ENCODE data around the gene LRP1.

The LRP1 gene

GRCh38 chr12:57161491-57161890 is 33.2 kb downstream of the LRP1 start:
- peaks cover 0 to 19% of the 10 kb centered on the region in 2 donors for H3K4me1 ChIP-seq (ENCODE audit: control insufficient read depth in 1 of 2, insufficient read depth in 2 of 2, low read length in 2 of 2)

GRCh38 chr12:57162553-57163125 is 34.4 kb downstream of the LRP1 start:
- H3K36me3 ChIP-seq (ENCODE audit: control insufficient read depth in 1 of 2, insufficient read depth in 2 of 2, low read length in 2 of 2): peaks cover 70 to 75% of the 10 kb centered on the region in 2 donors
- H3K9me3 ChIP-seq (ENCODE audit: control insufficient read depth in 1 of 2, low read length in 2 of 2): no peaks in the 10 kb centered on the region
- peaks cover 0 to 19% of the 10 kb centered on the region in 2 donors for H3K4me1 ChIP-seq (ENCODE audit: control insufficient read depth in 1 of 2, insufficient read depth in 2 of 2, low read length in 2 of 2)
- no peaks in the 10 kb centered on the region for H3K27me3 ChIP-seq (ENCODE audit: low read depth, low read length)
- H3K4me3 ChIP-seq (ENCODE audit: low read depth in 1 of 2, low read length in 2 of 2): no peak overlapping the region
- no peak overlapping the region for H3K27ac ChIP-seq (ENCODE audit: low read length)

More at GRCh38 chr12:57161491-57161890, 33.2 kb downstream of the LRP1 start:
- no peaks in the 10 kb centered on the region for H3K27me3 ChIP-seq (ENCODE audit: low read depth, low read length)
- no peak overlapping the region for H3K4me3 ChIP-seq (ENCODE audit: low read depth in 1 of 2, low read length in 2 of 2)
- no peaks in the 10 kb centered on the region for H3K9me3 ChIP-seq (ENCODE audit: control insufficient read depth in 1 of 2, low read length in 2 of 2)
- H3K27ac ChIP-seq (ENCODE audit: low read length): no peak overlapping the region
- H3K36me3 ChIP-seq (ENCODE audit: control insufficient read depth in 1 of 2, insufficient read depth in 2 of 2, low read length in 2 of 2): peaks cover 64 to 74% of the 10 kb centered on the region in 2 donors

GRCh38 chr12:57164454-57164853 is 36.2 kb downstream of the LRP1 start:
- Histone ChIP-seq H3K27ac (ENCODE audit: low read length) (no peak overlapping the region), H3K36me3 (ENCODE audit: control insufficient read depth in 1 of 2, insufficient read depth in 2 of 2, low read length in 2 of 2) (peaks cover 72 to 81% of the 10 kb centered on the region in 2 donors)

DNA sequence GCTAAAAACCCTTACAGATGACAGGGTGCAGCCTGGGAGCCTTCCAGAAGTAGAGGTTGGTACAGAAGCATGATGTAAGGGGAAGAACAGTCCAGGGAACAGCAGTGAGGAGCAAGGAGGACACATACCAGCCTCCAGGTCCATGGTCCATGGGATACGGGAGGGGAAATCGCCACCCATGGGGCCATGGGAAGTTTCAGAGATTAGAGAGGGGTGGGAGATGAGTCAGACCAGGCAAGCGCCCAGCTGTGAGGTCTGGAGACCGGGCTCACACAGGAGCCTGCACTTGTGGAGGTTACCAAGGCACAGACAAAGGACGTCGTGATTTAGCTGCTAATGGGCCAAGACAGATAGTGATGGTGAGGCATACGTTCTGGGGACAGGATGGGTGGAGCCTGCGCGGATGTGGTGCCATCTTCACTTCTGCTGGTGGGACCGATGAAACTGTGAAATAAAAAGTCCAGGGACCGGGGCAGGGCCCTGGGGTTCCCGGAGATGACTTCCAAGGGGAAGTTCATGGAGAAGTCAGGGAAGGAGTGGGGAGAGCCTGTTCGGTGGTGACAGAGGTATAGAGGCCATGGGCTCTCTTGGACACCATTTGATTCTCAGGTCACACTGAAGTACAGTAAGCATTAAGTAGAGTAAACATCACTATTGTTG is 36.8 kb downstream of the LRP1 start:
- Histone ChIP-seq H3K4me1 (ENCODE audit: control insufficient read depth in 1 of 2, insufficient read depth in 2 of 2, low read length in 2 of 2) (peaks cover 0 to 9% of the 10 kb centered on the region in 2 donors), H3K27ac (ENCODE audit: low read length) (no peak overlapping the region), H3K9me3 (ENCODE audit: control insufficient read depth in 1 of 2, low read length in 2 of 2) (no peaks in the 10 kb centered on the region), H3K27me3 (ENCODE audit: low read depth, low read length) (no peaks in the 10 kb centered on the region), H3K36me3 (ENCODE audit: control insufficient read depth in 1 of 2, insufficient read depth in 2 of 2, low read length in 2 of 2) (peaks cover 72 to 87% of the 10 kb centered on the region in 2 donors), H3K4me3 (ENCODE audit: low read depth in 1 of 2, low read length in 2 of 2) (no peak overlapping the region)

More at GRCh38 chr12:57164454-57164853, 36.2 kb downstream of the LRP1 start:
- Histone ChIP-seq H3K9me3 (ENCODE audit: control insufficient read depth in 1 of 2, low read length in 2 of 2) (no peaks in the 10 kb centered on the region), H3K27me3 (ENCODE audit: low read depth, low read length) (no peaks in the 10 kb centered on the region), H3K4me3 (ENCODE audit: low read depth in 1 of 2, low read length in 2 of 2) (no peak overlapping the region), H3K4me1 (ENCODE audit: control insufficient read depth in 1 of 2, insufficient read depth in 2 of 2, low read length in 2 of 2) (peaks cover 0 to 9% of the 10 kb centered on the region in 2 donors)

GRCh38 chr12:57165741-57166140 is 37.5 kb downstream of the LRP1 start:
- Histone ChIP-seq H3K4me3 (ENCODE audit: low read depth in 1 of 2, low read length in 2 of 2) (no peak overlapping the region), H3K27me3 (ENCODE audit: low read depth, low read length) (no peaks in the 10 kb centered on the region), H3K9me3 (ENCODE audit: control insufficient read depth in 1 of 2, low read length in 2 of 2) (no peaks in the 10 kb centered on the region), H3K4me1 (ENCODE audit: control insufficient read depth in 1 of 2, insufficient read depth in 2 of 2, low read length in 2 of 2) (peaks cover 0 to 6% of the 10 kb centered on the region in 2 donors), H3K27ac (ENCODE audit: low read length) (no peak overlapping the region), H3K36me3 (ENCODE audit: control insufficient read depth in 1 of 2, insufficient read depth in 2 of 2, low read length in 2 of 2) (peaks cover 67 to 86% of the 10 kb centered on the region in 2 donors)

GRCh38 chr12:57166971-57167371 is 38.7 kb downstream of the LRP1 start:
- Histone ChIP-seq H3K27me3 (ENCODE audit: low read depth, low read length) (no peaks in the 10 kb centered on the region), H3K4me3 (ENCODE audit: low read depth in 1 of 2, low read length in 2 of 2) (no peak overlapping the region), H3K27ac (ENCODE audit: low read length) (no peak overlapping the region), H3K4me1 (ENCODE audit: control insufficient read depth in 1 of 2, insufficient read depth in 2 of 2, low read length in 2 of 2) (peaks cover 0 to 12% of the 10 kb centered on the region in 2 donors), H3K36me3 (ENCODE audit: control insufficient read depth in 1 of 2, insufficient read depth in 2 of 2, low read length in 2 of 2) (peaks cover 55 to 79% of the 10 kb centered on the region in 2 donors), H3K9me3 (ENCODE audit: control insufficient read depth in 1 of 2, low read length in 2 of 2) (no peaks in the 10 kb centered on the region)

DNA sequence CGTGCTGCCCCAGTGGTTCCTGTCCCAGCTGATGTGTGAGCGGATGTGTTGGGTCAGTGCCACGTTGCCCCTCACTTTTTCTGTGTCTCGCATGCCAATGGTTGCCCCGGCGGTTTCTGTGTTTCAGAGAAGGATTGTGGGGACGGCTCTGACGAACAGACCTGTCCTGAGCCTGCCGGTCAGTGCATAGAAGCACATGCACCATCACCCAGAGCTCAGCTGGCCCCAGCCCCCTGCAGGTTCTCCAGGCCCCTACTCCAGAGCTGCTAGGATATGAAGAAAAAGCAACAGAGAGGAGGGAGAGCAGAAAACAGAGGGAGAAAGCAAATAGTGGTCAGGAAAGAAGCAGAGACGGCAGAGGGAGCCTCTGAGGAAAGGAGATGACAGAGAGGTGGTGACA is 39.8 kb downstream of the LRP1 start:
- Histone ChIP-seq H3K4me3 (ENCODE audit: low read depth in 1 of 2, low read length in 2 of 2) (no peak overlapping the region), H3K27me3 (ENCODE audit: low read depth, low read length) (no peaks in the 10 kb centered on the region), H3K9me3 (ENCODE audit: control insufficient read depth in 1 of 2, low read length in 2 of 2) (no peaks in the 10 kb centered on the region), H3K4me1 (ENCODE audit: control insufficient read depth in 1 of 2, insufficient read depth in 2 of 2, low read length in 2 of 2) (peaks cover 0 to 7% of the 10 kb centered on the region in 2 donors), H3K36me3 (ENCODE audit: control insufficient read depth in 1 of 2, insufficient read depth in 2 of 2, low read length in 2 of 2) (peaks cover 48 to 71% of the 10 kb centered on the region in 2 donors), H3K27ac (ENCODE audit: low read length) (no peak overlapping the region)

GRCh38 chr12:57169046-57169795 is 40.9 kb downstream of the LRP1 start:
- Histone ChIP-seq H3K9me3 (ENCODE audit: control insufficient read depth in 1 of 2, low read length in 2 of 2) (no peaks in the 10 kb centered on the region), H3K36me3 (ENCODE audit: control insufficient read depth in 1 of 2, insufficient read depth in 2 of 2, low read length in 2 of 2) (peaks cover 53 to 80% of the 10 kb centered on the region in 2 donors), H3K27me3 (ENCODE audit: low read depth, low read length) (no peaks in the 10 kb centered on the region), H3K4me1 (ENCODE audit: control insufficient read depth in 1 of 2, insufficient read depth in 2 of 2, low read length in 2 of 2) (peaks cover 0 to 7% of the 10 kb centered on the region in 2 donors), H3K4me3 (ENCODE audit: low read depth in 1 of 2, low read length in 2 of 2) (no peak overlapping the region), H3K27ac (ENCODE audit: low read length) (no peak overlapping the region)

GRCh38 chr12:57169969-57170368 is 41.7 kb downstream of the LRP1 start:
- Histone ChIP-seq H3K4me3 (ENCODE audit: low read depth in 1 of 2, low read length in 2 of 2) (no peak overlapping the region), H3K27ac (ENCODE audit: low read length) (no peak overlapping the region), H3K9me3 (ENCODE audit: control insufficient read depth in 1 of 2, low read length in 2 of 2) (no peaks in the 10 kb centered on the region), H3K4me1 (ENCODE audit: control insufficient read depth in 1 of 2, insufficient read depth in 2 of 2, low read length in 2 of 2) (peaks cover 0 to 7% of the 10 kb centered on the region in 2 donors), H3K36me3 (ENCODE audit: control insufficient read depth in 1 of 2, insufficient read depth in 2 of 2, low read length in 2 of 2) (peaks cover 46 to 80% of the 10 kb centered on the region in 2 donors), H3K27me3 (ENCODE audit: low read depth, low read length) (no peaks in the 10 kb centered on the region)

GRCh38 chr12:57170408-57170807 is 42.1 kb downstream of the LRP1 start:
- Histone ChIP-seq H3K4me3 (ENCODE audit: low read depth in 1 of 2, low read length in 2 of 2) (no peak overlapping the region), H3K9me3 (ENCODE audit: control insufficient read depth in 1 of 2, low read length in 2 of 2) (no peaks in the 10 kb centered on the region), H3K27ac (ENCODE audit: low read length) (no peak overlapping the region), H3K4me1 (ENCODE audit: control insufficient read depth in 1 of 2, insufficient read depth in 2 of 2, low read length in 2 of 2) (peaks cover 0 to 7% of the 10 kb centered on the region in 2 donors), H3K36me3 (ENCODE audit: control insufficient read depth in 1 of 2, insufficient read depth in 2 of 2, low read length in 2 of 2) (peaks cover 45 to 78% of the 10 kb centered on the region in 2 donors), H3K27me3 (ENCODE audit: low read depth, low read length) (no peaks in the 10 kb centered on the region)

DNA sequence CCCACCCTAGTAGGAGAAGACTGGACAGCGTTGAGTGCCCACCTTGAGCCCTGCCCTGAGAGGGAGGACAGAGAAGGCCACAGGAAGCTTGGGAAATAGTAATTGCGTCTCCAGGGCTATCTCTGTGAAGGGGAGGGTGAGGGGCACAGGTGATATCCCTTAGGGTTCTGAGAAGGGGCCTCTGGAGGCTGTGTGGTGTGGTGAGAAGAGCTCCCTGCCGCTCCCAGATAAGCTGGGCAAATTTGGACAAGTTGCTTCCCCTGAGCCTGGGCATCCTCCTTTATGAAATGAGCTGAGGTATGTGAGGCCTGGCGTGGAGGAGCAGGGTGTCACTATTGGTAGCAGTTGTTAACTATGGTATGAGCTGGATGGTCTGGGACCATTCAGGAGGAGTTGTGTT is 42.6 kb downstream of the LRP1 start:
- no peak overlapping the region for H3K4me3 ChIP-seq (ENCODE audit: low read depth in 1 of 2, low read length in 2 of 2)
- H3K4me1 ChIP-seq (ENCODE audit: control insufficient read depth in 1 of 2, insufficient read depth in 2 of 2, low read length in 2 of 2): peaks cover 0 to 7% of the 10 kb centered on the region in 2 donors
- H3K27ac ChIP-seq (ENCODE audit: low read length): no peak overlapping the region
- H3K9me3 ChIP-seq (ENCODE audit: control insufficient read depth in 1 of 2, low read length in 2 of 2): no peaks in the 10 kb centered on the region
- H3K36me3 ChIP-seq (ENCODE audit: control insufficient read depth in 1 of 2, insufficient read depth in 2 of 2, low read length in 2 of 2): peaks cover 42 to 76% of the 10 kb centered on the region in 2 donors
- no peaks in the 10 kb centered on the region for H3K27me3 ChIP-seq (ENCODE audit: low read depth, low read length)
